Transverse colon (tissue), 4 donors: ENCODE data around the gene HRC.

Experiments
- CTCF ChIP-seq, 5 experiments: fragments of 200-600 bp in 3 of 5; fragments of 450-650 bp in 2 of 5; sonication (generic) in 3 of 5; IDR thresholded peaks; 1 replicate in 2 of 5; 2 replicates in 3 of 5; pipeline ENCODE4 v1.5.1; 2016 to 2017; ENCODE audit warnings: antibody characterized with exemption in 5 of 5, inconsistent platforms in 3 of 5, mild to moderate bottlenecking in 2 of 5, moderate library complexity in 1 of 5
- EP300 ChIP-seq: sonication (generic); formaldehyde crosslinking; IDR thresholded peaks from one replicate; pipeline ENCODE4 v1.6.1; 2017; ENCODE audit warnings: antibody characterized with exemption, low read depth
- POLR2A ChIP-seq: fragments of 450-650 bp; IDR thresholded peaks from one replicate; pipeline ENCODE4 v1.6.1; 2016; ENCODE audit warnings: antibody characterized with exemption, mild to moderate bottlenecking, moderate library complexity
- POLR2AphosphoS5 ChIP-seq, 3 donors: sonication (generic); formaldehyde crosslinking; IDR thresholded peaks; one replicate each; pipeline ENCODE4 v1.6.1; 2016; ENCODE audit warnings: antibody characterized with exemption in 3 of 3

GRCh38 chr19:49106648-49107135 is 48.5 kb downstream of the HRC start:
- TF ChIP-seq CTCF (IDR thresholded peaks at IDR 0.05) (peak; percentile 71 to 82 (median 76)), EP300 (no peak), POLR2A (no peak), POLR2AphosphoS5 (IDR thresholded peaks at IDR 0.05) (no peak)
